GM12801 (cell line): Measurements from ENCODE around the gene PRCP.

Experiments used
- CTCF ChIP-seq: IDR thresholded peaks from one replicate; pipeline ENCODE4 v1.5.1; 2011; ENCODE audit warnings: control low read depth; ENCODE audit not compliant: insufficient read length; ENCODE audit errors: extremely low read depth

Gene PRCP

GRCh38 chr11:82845356-82846353 is 54.6 kb downstream of the PRCP start:
- no peak for TF ChIP-seq CTCF

GRCh38 chr11:82843057-82843795 is 57.0 kb downstream of the PRCP start:
- TF ChIP-seq CTCF = no peak

DNA sequence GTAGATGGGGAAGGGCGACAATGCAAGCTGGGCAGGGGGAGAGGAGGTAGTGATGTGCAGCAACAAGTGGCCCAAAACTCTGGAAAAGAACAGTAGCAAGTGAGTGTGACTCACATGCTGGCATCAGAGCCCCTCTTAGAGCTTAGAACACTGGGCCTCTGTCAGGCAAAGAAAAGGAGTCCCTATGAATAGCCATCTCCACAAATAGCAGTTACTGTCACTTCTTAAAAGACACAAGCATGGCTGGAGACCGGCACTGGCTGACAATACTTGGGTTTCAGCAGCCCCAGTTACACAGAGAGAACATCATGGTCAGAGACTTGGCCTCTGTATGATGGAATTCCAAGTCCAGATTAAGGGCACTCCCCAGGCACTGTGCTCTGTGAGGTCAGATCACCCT is 58.2 kb downstream of the PRCP start:
- no peak for TF ChIP-seq CTCF

DNA sequence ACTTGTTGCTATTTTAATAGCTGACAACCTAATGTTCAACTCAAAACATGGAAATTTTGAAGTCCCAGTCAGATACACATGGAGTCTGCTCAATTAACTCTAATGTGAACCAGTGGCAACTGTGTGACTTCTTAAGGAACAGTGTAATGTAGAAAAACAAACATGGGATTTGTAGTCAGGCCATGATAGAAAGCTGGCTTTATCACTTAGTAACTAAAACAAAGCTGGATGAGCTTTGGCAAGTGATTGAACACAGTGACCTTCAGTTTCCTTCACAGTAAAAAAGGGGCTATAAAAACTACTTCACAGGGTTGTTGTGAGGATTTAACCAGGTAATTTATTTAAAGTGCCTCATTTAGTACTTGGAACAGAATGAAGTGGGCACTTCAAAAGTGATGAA is 62.6 kb downstream of the PRCP start:
- no peak for TF ChIP-seq CTCF

- no peak for TF ChIP-seq CTCF
These were observed 67.2 kb downstream of the PRCP start for GRCh38 chr11:82832983-82833382.

- no peak for TF ChIP-seq CTCF
These were observed 68.9 kb downstream of the PRCP start for GRCh38 chr11:82831364-82831763.

DNA sequence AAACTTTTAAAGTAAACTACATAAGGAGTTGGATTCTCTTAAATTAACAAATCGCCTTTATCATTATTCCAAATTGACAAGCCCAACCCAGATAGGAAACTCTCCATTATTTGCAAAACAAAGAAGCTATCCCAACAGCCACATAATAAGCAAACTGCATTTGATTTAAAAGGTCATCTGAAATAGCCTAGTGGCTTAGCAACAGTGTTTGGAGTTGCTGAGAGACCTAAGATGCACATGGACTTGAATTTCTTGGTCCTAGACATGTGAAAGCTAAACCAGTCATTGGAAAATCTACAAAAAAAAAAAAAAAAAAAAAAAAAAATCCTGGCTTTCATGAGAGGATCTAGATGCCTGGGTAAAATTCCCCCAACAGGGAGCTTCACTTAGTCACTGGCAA is 69.5 kb downstream of the PRCP start:
- no peak for TF ChIP-seq CTCF
